ENCODE measurements around the gene MEOX1. TPM values are rescaled to one million over a fixed set of nuclear protein-coding genes. Genes with fewer than 3 reads are reported as not detected.

MEOX1 gene
- total RNA-seq, 6 experiments from 2014 or later, result not detected

DNA sequence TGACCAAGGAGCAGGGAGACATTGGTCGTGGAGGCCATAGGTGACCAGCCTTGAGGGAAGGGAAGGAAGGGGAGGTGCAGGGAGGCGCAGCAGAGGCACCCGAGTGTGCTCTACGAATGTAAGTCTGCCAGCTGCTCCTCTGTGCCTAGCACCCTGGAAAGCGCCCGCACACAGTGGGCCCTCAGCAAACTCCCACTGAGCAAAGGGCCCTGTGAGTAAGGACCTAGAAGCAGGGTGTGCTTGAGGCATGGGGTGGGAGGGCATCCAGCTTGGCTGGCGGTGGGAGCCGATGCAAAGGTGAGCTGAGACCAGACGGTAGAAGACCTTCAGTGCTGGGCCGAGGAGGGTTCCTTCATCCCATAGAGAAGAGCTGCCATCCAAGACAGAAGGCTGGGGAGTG lies 36.2 kb upstream of the MEOX1 start:
- Mint-ChIP-seq H3K27ac (no peak overlapping the region), H3K4me1 (ENCODE audit: low read depth) (peaks cover 43% of the 10 kb centered on the region), H3K9me3 (peaks cover 5% of the 10 kb centered on the region; the same call in 1 of the 2 replicates), H3K27me3 (ENCODE audit: insufficient read depth) (peaks cover 5% of the 10 kb centered on the region), H3K4me3 (no peak overlapping the region), H3K36me3 (ENCODE audit: low read depth) (peaks cover 4% of the 10 kb centered on the region; the same call in 1 of the 2 replicates)
- no peak for DNase-seq
- TF ChIP-seq CTCF (IDR thresholded peaks at IDR 0.05), result no peak

DNA sequence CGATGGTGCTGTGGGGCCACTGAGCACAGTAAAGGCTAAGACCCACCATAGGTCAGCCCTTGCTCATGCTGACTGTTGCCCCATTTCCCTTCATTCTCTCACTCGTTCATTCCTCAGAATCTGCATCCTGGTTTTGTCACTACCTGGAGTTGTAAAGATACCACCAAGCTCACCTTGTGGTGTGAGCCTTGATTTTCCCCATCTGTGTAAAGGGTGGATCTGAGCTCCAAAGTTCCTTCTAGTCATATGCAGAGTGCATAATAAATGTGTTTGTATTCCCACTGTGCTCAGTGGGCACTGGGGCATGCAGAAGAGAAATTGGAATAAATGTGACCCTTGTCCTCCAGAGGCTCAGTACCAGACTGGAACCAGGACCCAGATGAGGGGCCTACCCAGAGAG lies 35.2 kb upstream of the MEOX1 start:
- no peak for DNase-seq
- peaks cover 5% of the 10 kb centered on the region for H3K27me3 Mint-ChIP-seq (ENCODE audit: insufficient read depth)
- peaks cover 38% of the 10 kb centered on the region for H3K4me1 Mint-ChIP-seq (ENCODE audit: low read depth)
- no peaks in the 10 kb centered on the region for H3K9me3 Mint-ChIP-seq
- no peak for TF ChIP-seq CTCF (IDR thresholded peaks at IDR 0.05)
- no peak overlapping the region for H3K4me3 Mint-ChIP-seq
- no peak overlapping the region for H3K27ac Mint-ChIP-seq
- H3K36me3 Mint-ChIP-seq (ENCODE audit: low read depth), result no peaks in the 10 kb centered on the region

DNA sequence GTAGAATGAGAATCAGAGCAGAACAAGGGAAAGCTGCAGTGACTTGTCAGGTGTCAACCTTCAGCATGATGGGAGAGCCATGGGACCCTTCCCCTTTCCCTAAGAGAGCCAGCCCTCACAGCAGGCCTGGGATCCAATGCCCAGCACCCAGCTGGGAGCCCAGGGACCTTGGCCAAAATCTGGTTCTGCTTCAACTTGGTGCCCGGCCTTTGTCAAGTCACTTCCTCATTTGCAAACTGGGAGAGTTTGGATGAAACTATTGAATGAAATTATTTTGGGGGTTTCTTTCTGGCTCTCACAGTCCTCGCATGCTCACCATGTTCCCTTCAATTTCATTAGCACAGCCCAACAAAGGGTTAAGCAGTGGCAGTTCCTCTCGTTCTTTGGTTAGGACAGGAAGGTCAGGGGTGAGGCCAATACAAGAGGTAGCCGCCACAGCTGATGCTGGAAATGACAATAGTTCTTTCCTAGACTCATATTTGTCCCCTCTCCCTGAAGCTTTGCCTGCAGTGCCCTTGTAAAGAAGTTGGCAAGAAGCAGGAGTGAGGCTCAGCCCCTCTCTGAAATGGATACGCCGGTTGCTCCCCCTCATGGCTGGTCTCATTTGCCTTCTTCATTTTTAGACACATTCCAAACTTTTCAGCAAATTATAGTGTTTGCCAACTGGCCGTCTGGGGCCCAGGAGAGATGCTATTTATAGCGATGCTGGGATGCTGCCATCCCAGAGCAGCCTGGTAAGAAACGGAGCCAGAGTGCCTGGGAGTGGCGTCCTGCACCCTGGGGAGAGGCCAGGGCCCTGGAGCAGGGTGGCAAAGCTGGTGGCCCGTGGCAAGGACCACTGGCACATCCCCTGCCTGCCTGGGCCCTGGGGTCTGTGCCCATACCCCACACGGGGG lies 34.5 kb upstream of the MEOX1 start:
- Mint-ChIP-seq H3K27ac (no peak overlapping the region), H3K4me3 (no peak overlapping the region), H3K27me3 (ENCODE audit: insufficient read depth) (peaks cover 9% of the 10 kb centered on the region), H3K36me3 (ENCODE audit: low read depth) (no peaks in the 10 kb centered on the region), H3K9me3 (no peaks in the 10 kb centered on the region), H3K4me1 (ENCODE audit: low read depth) (peaks cover 34% of the 10 kb centered on the region)
- TF ChIP-seq CTCF (IDR thresholded peaks at IDR 0.05), result no peak; the same call in 1 of the 2 replicates
- DNase-seq, result peak; percentile 13

GRCh38 chr17:43694081-43694870 lies 32.6 kb upstream of the MEOX1 start:
- no peak overlapping the region for H3K27ac Mint-ChIP-seq
- peak; percentile 68 for DNase-seq
- H3K27me3 Mint-ChIP-seq (ENCODE audit: insufficient read depth), result peaks cover 12% of the 10 kb centered on the region
- no peaks in the 10 kb centered on the region for H3K9me3 Mint-ChIP-seq
- TF ChIP-seq CTCF (IDR thresholded peaks at IDR 0.05), result peak; percentile 98
- H3K4me3 Mint-ChIP-seq, result no peak overlapping the region
- H3K4me1 Mint-ChIP-seq (ENCODE audit: low read depth), result peaks cover 17% of the 10 kb centered on the region
- no peaks in the 10 kb centered on the region for H3K36me3 Mint-ChIP-seq (ENCODE audit: low read depth)

DNA sequence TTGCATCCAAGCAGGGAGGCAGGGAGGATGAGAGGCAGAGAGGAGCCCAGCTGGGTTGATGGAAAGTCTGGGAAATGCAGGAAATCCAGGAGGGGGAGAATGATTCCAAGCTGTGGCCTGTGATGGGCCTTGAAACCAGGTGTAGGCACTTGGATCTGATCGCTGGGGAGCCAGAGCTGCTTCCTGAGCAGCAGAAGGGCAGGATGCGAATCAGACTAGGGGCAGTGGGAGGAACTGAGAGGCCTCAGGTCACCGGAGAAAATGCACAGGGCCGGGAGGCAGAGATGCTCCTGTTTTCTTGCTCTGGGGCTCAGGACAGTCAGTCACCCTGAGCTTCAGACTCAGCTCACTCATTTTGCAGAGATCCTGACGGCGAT lies 29.6 kb upstream of the MEOX1 start:
- Mint-ChIP-seq H3K4me3 (no peak overlapping the region), H3K27ac (no peak overlapping the region), H3K27me3 (ENCODE audit: insufficient read depth) (peaks cover 25% of the 10 kb centered on the region), H3K9me3 (no peaks in the 10 kb centered on the region), H3K36me3 (ENCODE audit: low read depth) (no peaks in the 10 kb centered on the region), H3K4me1 (ENCODE audit: low read depth) (peaks cover 5% of the 10 kb centered on the region)
- no peak for DNase-seq
- no peak for TF ChIP-seq CTCF (IDR thresholded peaks at IDR 0.05)

Measured in HFFc6 (cell line).